Endothelial cell of umbilical vein (primary cell): ENCODE data around the gene BCL2A1.

Experiments
- CTCF ChIP-seq, 2 donors: IDR thresholded peaks; 1 replicate in 1 of 2; 2 replicates in 1 of 2; pipeline ENCODE4 v1.5.1; 2011; ENCODE audit warnings: low read length in 2 of 2, mild to moderate bottlenecking in 2 of 2, moderate library complexity in 2 of 2, control low read depth in 1 of 2, inconsistent platforms in 1 of 2, low read depth in 1 of 2; ENCODE audit not compliant: insufficient read depth in 1 of 2; ENCODE audit errors: extremely low read depth in 1 of 2
- POLR2AphosphoS5 ChIP-seq: IDR thresholded peaks from 2 replicates; pipeline ENCODE4 v1.6.1; 2012; ENCODE audit warnings: low read depth, mild to moderate bottlenecking, control low read depth, low read length, moderate library complexity; ENCODE audit not compliant: insufficient read depth

DNA sequence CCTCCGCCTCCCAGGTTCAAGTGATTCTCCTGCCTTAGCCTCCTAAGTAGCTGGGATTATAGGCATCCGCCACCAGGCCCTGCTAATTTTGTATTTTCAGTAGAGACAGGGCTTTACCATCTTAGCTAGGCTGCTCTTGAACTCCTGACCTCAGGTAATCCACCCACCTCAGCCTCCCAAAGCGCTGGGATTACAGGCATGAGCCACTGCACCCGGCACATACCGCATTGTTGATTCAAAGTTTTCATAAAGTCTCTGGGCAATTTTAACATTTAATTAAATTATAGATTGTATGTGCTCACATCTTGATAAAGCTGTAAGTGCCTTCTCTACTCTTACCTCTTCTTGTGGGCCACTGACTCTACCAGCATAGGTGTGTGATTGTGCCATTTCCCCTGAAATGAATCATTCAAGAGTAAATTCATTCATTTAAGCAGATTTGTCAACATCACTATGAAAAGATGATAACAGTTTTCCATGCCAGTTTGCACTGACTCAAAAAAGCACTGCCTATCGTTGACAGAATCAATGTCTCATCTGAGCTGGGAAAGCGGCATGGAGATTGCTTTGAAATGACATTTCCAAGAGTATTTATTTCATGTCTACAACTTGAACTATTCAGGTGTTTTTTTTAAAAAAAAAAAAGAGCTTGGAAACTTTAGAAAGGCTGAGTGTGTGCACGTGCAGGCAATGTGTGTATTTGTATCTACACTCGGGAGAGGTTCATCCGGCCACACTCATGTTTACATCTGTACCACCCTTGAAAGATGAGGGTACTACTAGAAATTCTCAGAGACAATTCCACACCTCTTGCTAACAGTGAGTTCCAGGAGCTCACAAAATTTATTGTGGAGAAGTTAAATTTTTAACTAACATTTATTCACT, 3.5 kb downstream of the BCL2A1 start:
- TF ChIP-seq CTCF (IDR thresholded peaks at IDR 0.05; ENCODE audit: extremely low read depth in 1 of 2, insufficient read depth in 1 of 2, low read depth in 1 of 2, low read length in 2 of 2) (no peak), POLR2AphosphoS5 (no peak)
